ENCODE measurements around the gene FIGNL1.

Gene FIGNL1

DNA sequence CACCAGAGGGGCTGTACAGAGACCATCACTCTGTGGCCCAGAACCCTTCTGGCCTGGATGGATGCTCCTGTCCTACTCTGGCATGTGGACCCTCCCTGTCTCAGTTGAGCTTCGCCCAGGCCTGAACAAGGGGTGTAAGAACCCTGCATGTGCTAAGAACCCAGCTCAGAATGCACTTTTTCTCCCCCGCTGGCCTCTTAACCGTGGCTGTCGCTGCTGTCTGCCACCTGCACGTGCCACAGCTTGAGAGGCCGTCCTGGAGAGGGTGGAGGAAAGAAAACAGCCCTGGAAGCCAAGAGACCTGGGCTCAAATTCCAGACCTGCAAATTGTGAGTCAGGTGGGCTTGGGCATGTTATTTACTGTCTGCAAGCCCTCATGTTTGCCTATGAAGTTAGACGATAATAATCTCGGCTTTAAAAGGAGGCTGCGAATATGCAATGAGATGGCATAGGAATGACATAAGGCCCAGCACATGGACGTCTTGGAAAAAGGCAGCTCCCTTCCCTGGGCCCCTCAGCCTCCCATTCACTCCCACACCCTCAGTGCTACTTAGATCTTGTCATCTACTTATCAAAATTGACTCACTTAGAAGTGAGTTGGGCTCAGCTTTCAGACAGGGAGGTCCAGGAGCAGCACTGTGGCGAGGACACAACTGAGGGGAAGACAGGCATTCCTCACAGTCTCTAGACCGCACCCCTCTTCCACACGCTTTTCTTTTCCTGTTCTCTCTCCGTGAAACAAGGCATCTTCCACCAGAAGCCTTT, 31.4 kb downstream of the FIGNL1 start:
- no peak for DNase-seq (ENCODE audit: low read depth)
- TF ChIP-seq, protein P1, sequence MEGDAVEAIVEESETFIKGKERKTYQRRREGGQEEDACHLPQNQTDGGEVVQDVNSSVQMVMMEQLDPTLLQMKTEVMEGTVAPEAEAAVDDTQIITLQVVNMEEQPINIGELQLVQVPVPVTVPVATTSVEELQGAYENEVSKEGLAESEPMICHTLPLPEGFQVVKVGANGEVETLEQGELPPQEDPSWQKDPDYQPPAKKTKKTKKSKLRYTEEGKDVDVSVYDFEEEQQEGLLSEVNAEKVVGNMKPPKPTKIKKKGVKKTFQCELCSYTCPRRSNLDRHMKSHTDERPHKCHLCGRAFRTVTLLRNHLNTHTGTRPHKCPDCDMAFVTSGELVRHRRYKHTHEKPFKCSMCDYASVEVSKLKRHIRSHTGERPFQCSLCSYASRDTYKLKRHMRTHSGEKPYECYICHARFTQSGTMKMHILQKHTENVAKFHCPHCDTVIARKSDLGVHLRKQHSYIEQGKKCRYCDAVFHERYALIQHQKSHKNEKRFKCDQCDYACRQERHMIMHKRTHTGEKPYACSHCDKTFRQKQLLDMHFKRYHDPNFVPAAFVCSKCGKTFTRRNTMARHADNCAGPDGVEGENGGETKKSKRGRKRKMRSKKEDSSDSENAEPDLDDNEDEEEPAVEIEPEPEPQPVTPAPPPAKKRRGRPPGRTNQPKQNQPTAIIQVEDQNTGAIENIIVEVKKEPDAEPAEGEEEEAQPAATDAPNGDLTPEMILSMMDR (conservative IDR thresholded peaks at IDR 0.05; ENCODE audit: low read depth, low read length) = no peak

DNA sequence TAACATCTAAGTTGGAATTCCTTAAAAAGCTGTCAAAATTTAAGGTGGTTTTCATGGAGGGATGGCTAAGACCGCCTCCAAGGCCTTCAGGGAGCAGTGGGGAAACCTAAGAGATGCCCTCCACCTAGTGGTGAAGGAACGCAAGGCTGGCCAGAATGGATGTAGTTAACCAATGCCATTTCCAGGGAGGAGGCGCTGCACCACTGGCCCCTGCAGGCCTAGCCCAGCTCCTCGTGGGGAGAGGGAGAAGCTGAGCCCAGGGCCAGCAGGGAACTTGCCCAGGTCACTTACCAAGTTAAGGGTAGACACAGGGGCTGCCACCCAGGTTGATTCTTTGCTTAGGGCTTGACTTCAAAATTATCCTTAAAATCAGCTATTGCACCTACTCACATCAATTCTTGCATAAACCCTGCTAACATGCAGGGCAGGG, 32.0 kb downstream of the FIGNL1 start:
- H3K4me3 ChIP-seq (ENCODE audit: low read length) = no peak overlapping the region
- DNase-seq (ENCODE audit: low read depth) = peak; percentile 22
- TF ChIP-seq, protein P1 (conservative IDR thresholded peaks at IDR 0.05; ENCODE audit: low read depth, low read length) = peak; percentile 97

More for the DNA sequence above, 31.4 kb downstream of the FIGNL1 start:
- H3K4me3 ChIP-seq (ENCODE audit: low read length) = no peak overlapping the region

DNA sequence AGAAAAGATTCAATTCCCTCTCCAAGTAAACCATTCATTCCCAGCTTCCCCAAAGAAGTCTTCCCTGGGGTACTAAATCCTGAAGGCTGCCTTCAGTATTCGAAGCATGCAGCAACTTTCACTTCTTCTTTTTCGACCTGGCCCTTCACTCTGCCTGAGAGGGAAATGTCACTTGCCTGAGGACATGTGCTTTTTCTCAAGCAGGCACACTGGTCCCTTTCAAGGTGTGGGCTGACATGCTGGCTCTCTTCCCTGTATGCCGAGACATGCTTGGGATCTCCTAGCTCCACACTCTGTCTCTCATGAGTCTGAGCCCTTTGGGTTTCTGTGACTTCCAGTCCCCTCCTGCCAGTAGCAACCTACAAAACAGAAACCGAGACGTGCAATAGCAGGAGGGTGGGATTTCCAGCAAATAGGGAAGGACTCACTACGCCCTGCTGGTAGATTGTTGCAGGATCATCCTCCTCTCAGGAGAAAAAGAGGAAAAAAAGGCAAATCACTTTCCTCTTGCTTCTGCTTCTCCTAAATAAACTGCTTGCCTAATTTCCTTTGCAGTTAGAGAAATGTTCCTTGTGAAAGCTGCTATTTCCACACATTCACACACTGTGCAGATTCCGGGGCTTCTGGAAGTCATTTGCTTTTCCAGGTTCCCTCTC, 33.5 kb downstream of the FIGNL1 start:
- H3K4me3 ChIP-seq (ENCODE audit: low read length) = no peak overlapping the region
- no peak for DNase-seq (ENCODE audit: low read depth)
- TF ChIP-seq, protein P1 (conservative IDR thresholded peaks at IDR 0.05; ENCODE audit: low read depth, low read length) = no peak

DNA sequence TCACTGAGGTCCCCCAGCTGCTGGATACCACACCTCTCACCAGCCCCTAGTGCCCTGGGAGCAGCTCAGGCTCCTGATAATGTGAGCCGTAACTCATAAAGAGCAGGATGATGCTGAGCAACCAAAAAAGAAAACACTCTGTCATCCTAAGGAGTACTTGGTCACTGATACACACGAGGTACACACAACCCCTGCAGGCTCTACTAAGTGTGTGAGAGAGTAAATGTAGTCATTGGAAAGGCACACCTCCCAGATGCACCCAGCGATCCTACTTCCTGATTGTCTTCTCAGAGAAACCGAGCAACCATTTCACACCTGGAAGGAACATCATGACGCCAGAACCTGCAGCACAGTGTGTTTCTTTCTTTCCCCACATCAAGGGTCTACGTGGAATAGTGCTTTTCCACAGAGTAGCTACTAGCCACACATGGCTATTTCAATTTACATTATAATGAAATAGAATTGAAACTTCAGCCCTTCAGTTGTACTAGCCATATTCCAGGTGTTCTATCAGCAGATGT, 34.2 kb downstream of the FIGNL1 start:
- H3K4me3 ChIP-seq (ENCODE audit: low read length) = no peak overlapping the region
- TF ChIP-seq, protein P1 (conservative IDR thresholded peaks at IDR 0.05; ENCODE audit: low read depth, low read length) = no peak
- no peak for DNase-seq (ENCODE audit: low read depth)

DNA sequence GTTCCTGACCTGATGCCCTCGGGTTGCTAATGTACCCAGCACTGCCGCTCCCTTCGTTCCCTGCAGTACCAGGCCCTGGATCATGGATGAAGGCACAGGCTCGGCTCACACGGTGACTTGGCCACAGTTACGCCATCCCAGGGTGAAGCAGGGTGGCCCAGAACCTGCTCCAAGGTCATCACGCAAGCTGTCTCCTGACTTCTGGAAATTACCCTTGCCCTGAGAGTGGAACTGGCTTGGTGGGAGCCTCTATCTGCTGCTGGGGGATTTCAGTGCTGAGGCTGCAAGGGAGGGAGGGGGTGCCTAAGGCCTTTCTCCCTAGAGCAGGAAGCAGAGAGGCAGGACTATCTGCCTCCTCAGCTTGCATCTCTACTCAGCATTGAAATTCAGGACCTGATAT, 36.6 kb downstream of the FIGNL1 start:
- TF ChIP-seq, protein P1 (conservative IDR thresholded peaks at IDR 0.05; ENCODE audit: low read depth, low read length) = no peak
- H3K4me3 ChIP-seq (ENCODE audit: low read length) = no peak overlapping the region
- DNase-seq (ENCODE audit: low read depth) = no peak

DNA sequence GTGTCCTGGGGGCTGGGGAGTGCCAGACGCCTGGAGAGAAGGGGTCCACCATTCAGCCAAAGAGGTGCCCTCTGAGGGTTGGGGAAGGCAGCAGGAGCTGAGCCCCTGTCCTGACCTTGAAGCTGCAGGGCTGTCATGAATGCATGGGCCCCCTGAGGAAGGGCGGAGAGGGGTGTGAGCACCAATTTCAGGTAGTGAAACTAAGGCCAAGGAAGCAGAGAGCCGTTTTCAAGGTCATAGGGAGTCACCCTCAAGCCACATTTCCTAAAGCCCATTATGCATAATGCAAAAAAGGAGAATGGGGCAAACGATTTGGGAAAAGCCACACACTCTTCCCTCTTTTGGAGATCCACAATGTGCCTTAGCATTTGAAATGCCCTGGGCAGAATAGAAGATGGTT, 37.2 kb downstream of the FIGNL1 start:
- H3K4me3 ChIP-seq (ENCODE audit: low read length) = no peak overlapping the region
- no peak for DNase-seq (ENCODE audit: low read depth)
- TF ChIP-seq, protein P1 (conservative IDR thresholded peaks at IDR 0.05; ENCODE audit: low read depth, low read length) = no peak

All from retinal pigment epithelial cell (primary cell).